NCI-H146 treated with DMSO at 0.1 percent for 48 hours (cell line): Measurements from ENCODE around the gene TSPAN2.
"Not testable (repeated sequence)": the region's sequence is repeated elsewhere in the genome, so short reads cannot be mapped to it uniquely, and the experiment has no call there.

Experiments
- DNase-seq: peaks from one replicate; lab custom pipeline; 2025; ENCODE audit not compliant: unreplicated experiment; lab: John Stamatoyannopoulos, UW

TSPAN2 gene

GRCh38 chr1:115041654-115042053, 47.6 kb downstream of the TSPAN2 start:
- no peak for DNase-seq

GRCh38 chr1:115040501-115040900, 48.8 kb downstream of the TSPAN2 start:
- no peak for DNase-seq

DNA sequence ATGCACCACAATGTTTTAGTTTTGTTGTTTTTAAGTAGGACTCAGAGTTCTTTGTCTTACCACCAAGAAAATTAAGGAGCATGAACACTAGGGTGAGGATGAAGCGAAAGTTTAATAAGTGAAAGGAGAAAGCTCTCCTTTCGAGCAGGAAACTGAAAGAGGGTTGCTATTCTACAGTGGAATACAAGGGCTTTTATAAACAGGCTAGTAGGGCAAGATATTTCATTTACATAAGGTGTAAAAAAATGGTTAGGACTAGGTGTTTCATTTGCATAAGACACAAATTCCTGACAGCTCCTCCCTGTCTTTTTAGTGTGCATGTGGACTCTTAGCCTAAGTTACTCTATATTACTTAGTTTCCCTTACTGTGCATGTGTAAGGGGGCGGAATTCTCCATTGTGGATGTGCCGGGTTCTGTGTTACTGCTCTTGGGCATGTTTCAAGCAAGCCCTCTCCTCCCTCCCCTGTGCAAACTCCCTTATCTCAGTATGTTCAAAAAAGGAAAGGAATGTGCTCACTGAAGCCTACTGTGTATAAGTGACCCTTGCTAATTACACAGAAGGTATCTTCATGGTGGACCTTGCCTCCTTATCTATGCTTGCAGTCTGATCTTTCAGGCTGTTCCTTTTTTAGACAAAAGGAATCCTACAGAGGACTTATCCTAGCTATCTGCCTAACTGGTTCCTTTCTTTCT, 52.3 kb downstream of the TSPAN2 start:
- DNase-seq, result no peak

DNA sequence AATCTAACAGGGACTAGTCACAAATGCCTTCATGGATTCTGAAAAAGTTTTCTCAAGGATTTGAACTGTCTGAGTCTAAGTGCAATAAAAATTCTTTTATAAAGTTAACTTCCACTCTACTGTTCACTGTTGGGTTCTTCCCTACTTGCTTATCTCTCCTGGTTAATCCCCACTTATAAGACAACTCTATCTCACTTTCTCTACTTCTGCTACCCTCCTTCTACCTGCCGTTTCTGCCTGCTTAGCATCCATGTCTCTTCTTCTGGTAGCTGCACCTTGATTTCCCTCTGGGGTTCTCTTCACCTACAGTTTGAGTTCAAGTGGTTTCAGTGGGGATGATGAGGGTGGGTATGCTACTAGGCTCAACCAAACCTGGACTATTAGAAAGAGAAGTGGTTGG, 53.7 kb downstream of the TSPAN2 start:
- DNase-seq, result no peak

GRCh38 chr1:115031595-115031994, 57.7 kb downstream of the TSPAN2 start:
- DNase-seq, result no peak

DNA sequence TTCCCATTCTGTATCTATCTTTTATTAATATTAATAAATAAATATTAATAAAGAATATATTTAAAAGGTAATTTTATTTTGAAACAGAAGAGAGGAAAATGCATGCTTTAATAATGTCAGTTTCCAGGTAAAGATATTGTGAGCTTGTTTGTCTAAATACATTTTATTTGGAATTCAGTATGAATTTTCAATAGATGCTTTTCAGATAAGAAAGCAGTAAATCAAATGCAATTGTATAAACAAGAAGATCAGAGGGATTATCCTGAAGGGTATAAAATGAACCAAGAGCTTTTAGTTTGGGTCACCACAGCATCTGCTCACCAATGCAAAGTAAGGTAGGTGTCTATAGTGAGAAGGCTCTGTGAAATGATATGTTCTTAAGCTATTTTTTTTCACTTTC, 59.8 kb downstream of the TSPAN2 start, which contains the start of gene TSHB:
TSHB (plus strand) TSS at position 301 of the 400 bp plus-strand sequence. CDS start 3,537 bp downstream, outside the sequence.
- no peak for DNase-seq

GRCh38 chr1:115023593-115023992, 65.7 kb downstream of the TSPAN2 start:
- DNase-seq, result no peak

- DNase-seq, result no peak
Measured at GRCh38 chr1:115021145-115021544, 68.2 kb downstream of the TSPAN2 start.

GRCh38 chr1:115019549-115019948, 69.8 kb downstream of the TSPAN2 start:
- not testable (repeated sequence) for DNase-seq

DNA sequence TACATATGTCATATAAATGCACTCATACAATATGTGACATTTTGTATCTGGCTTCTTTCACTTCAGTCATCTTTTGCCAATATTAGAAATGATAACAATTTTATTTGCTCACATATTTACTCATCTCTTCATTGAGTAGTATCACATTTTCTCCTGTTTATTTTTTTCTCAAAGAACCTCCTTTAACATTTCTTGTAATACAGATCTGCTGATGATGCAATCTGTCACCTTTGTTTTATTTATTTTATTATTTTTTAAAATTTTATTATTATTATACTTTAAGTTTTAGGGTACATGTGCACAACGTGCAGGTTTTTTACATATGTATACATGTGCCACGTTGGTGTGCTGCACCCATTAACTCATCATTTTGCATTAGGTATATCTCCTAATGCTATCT, 75.5 kb downstream of the TSPAN2 start:
- no peak for DNase-seq

- no peak for DNase-seq
Measured at GRCh38 chr1:115012434-115012833, 76.9 kb downstream of the TSPAN2 start.

- DNase-seq, result no peak
Measured at GRCh38 chr1:115012006-115012405, 77.3 kb downstream of the TSPAN2 start.

DNA sequence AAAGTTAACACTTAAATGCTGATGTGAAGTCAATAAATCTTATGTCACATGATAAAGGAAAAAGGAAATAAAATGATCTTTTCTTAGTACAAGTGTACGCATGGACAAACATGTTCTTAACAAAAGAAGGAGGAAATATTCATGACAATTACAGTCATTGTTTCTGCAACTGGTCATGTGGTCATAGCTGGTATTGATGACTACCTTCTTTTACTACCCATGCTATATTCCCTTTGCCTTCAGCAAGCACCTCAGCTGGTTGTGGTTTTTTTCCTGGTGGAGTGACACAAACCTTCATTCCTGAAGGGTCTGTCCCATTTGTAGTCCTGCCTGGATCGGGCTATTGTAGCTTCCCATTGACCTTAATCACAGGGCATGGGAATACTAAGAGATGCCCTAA, 83.1 kb downstream of the TSPAN2 start:
- DNase-seq, result no peak
